GM18907 (cell line): Measurements from ENCODE around the gene RHNO1.
"Not testable (repeated sequence)": the region's sequence is repeated elsewhere in the genome, so short reads cannot be mapped to it uniquely, and the experiment has no call there.

Experiments
- ATAC-seq: cut with Tn5 transposase; IDR thresholded peaks from one replicate; pipeline ENCODE4 v1.9.1; 2021; ENCODE audit warnings: mild to moderate bottlenecking, moderate library complexity; ENCODE audit not compliant: unreplicated experiment

RHNO1 gene

GRCh38 chr12:2858334-2858733, 18.7 kb upstream of the RHNO1 start:
- ATAC-seq = no peak

GRCh38 chr12:2858944-2859421, 18.0 kb upstream of the RHNO1 start:
- ATAC-seq = no peak

GRCh38 chr12:2860170-2860569, 16.9 kb upstream of the RHNO1 start:
- ATAC-seq = no peak

- no peak for ATAC-seq
These were observed 14.1 kb upstream of the RHNO1 start for GRCh38 chr12:2862876-2863275.

- ATAC-seq = not testable (repeated sequence)
These were observed 13.6 kb upstream of the RHNO1 start for GRCh38 chr12:2863402-2863801.

GRCh38 chr12:2864198-2864597, 12.8 kb upstream of the RHNO1 start:
- no peak for ATAC-seq

- ATAC-seq = not testable (repeated sequence)
These were observed 7.9 kb upstream of the RHNO1 start for GRCh38 chr12:2868986-2869632.

- peak; percentile 35 for ATAC-seq
These were observed 484 bp upstream of the RHNO1 start for GRCh38 chr12:2876431-2877046.

- ATAC-seq = no peak
These were observed 1.1 kb downstream of the RHNO1 start for GRCh38 chr12:2877953-2878732.

GRCh38 chr12:2879853-2880252, 2.8 kb downstream of the RHNO1 start:
- ATAC-seq = no peak

- no peak for ATAC-seq
These were observed 7.8 kb downstream of the RHNO1 start for GRCh38 chr12:2884810-2885209.

- no peak for ATAC-seq
These were observed 9.9 kb downstream of the RHNO1 start for GRCh38 chr12:2886768-2887450.

GRCh38 chr12:2890001-2890387, 13.0 kb downstream of the RHNO1 start:
- ATAC-seq = no peak

- peak; percentile 96 for ATAC-seq
These were observed 13.6 kb downstream of the RHNO1 start, which contains the start of gene TULP3 for GRCh38 chr12:2890388-2891239. TULP3 (plus strand) TSS chr12:2890891; CDS start chr12:2890948, 57 bp downstream.

- ATAC-seq = peak; percentile 16
These were observed 14.4 kb downstream of the RHNO1 start for GRCh38 chr12:2891240-2892053.

GRCh38 chr12:2892246-2892645, 15.2 kb downstream of the RHNO1 start:
- no peak for ATAC-seq

GRCh38 chr12:2893007-2893406, 16.0 kb downstream of the RHNO1 start:
- ATAC-seq = no peak

- ATAC-seq = no peak
These were observed 18.0 kb downstream of the RHNO1 start for GRCh38 chr12:2895051-2895451.

GRCh38 chr12:2895511-2895910, 18.5 kb downstream of the RHNO1 start:
- ATAC-seq = no peak
